Endothelial cell of umbilical vein (primary cell): Measurements from ENCODE around the gene ARHGAP15. TPM values are rescaled to one million over a fixed set of nuclear protein-coding genes. Genes with fewer than 3 reads are reported as not detected.

ENCODE experiments used
- BruUV-seq: library from RNA; stranded (reverse); fragments of 400-500 nt; replicated peaks from 2 replicates; lab custom pipeline; 2021; lab: Mats Ljungman, UMichigan
- CTCF ChIA-PET: fragments of 300-600, 350-600 bp; sonication (Branson Sonifier 250); formaldehyde crosslinking; loops from one replicate; lab custom pipeline; 2021; ENCODE audit warnings: antibody characterized with exemption, inconsistent platforms; lab: Charles Lee
- POLR2A ChIA-PET: fragments of 300-600, 350-600 bp; sonication (Branson Sonifier 250); formaldehyde crosslinking; loops from one replicate; lab custom pipeline; 2021; ENCODE audit warnings: antibody characterized with exemption, inconsistent platforms; lab: Charles Lee
- DNase-seq: peaks from one replicate; pipeline ENCODE4 v3.0.0-alpha.2; 2011; ENCODE audit warnings: low read depth, low spot score
- FAIRE-seq: peaks from 2 replicates; lab custom pipeline; 2011; peaks lifted over from hg19 to GRCh38; lab: Jason Lieb, UNC
- H2AFZ ChIP-seq: 2 replicates; pipeline ENCODE4 v1.6.0; 2012; ENCODE audit warnings: low read depth, low read length, control low read depth, inconsistent platforms
- H3K27ac ChIP-seq: 2 replicates; pipeline ENCODE4 v1.5.1; 2011; ENCODE audit warnings: low read depth, mild to moderate bottlenecking, control low read depth, low read length, moderate library complexity; ENCODE audit not compliant: insufficient read depth
- H3K27me3 ChIP-seq, 2 experiments: 2 replicates each; pipeline versions ENCODE4 v1.6.0 to v1.6.1; 2011; ENCODE audit warnings: low read length in 2 of 2, mixed read lengths in 1 of 2; ENCODE audit not compliant: control insufficient read depth in 2 of 2, insufficient read depth in 2 of 2
- H3K36me3 ChIP-seq, 2 experiments: 2 replicates in 1 of 2; 3 replicates in 1 of 2; pipeline ENCODE4 v1.5.1; 2011; ENCODE audit warnings: low read length in 2 of 2, mild to moderate bottlenecking in 1 of 2, moderate library complexity in 1 of 2; ENCODE audit not compliant: control insufficient read depth in 2 of 2, insufficient read depth in 2 of 2; ENCODE audit errors: extremely low read depth in 1 of 2
- H3K4me1 ChIP-seq: 3 replicates; pipeline ENCODE4 v1.5.1; 2011; ENCODE audit warnings: mild to moderate bottlenecking, low read length; ENCODE audit not compliant: control insufficient read depth, insufficient read depth; ENCODE audit errors: extremely low read depth
- H3K4me2 ChIP-seq: 2 replicates; pipeline ENCODE4 v1.6.1; 2011; ENCODE audit warnings: low read length, control low read depth, mixed read lengths; ENCODE audit not compliant: insufficient read depth
- H3K4me3 ChIP-seq, 3 experiments: fragments of 200-600 bp in 1 of 3; sonication (generic), shearing (Covaris generic) in 1 of 3; replicated peaks in 1 of 3; 2 replicates each; pipeline ENCODE4 v1.5.1; 2011 to 2016; ENCODE audit warnings: control low read depth in 3 of 3, low read length in 3 of 3, mild to moderate bottlenecking in 2 of 3, inconsistent platforms in 1 of 3, low read depth in 1 of 3, moderate library complexity in 1 of 3; ENCODE audit not compliant: insufficient read depth in 1 of 3
- H3K79me2 ChIP-seq: 2 replicates; pipeline ENCODE4 v1.6.0; 2012; ENCODE audit warnings: low read length, inconsistent platforms; ENCODE audit not compliant: control insufficient read depth, insufficient read depth
- H3K9ac ChIP-seq: replicated peaks from 2 replicates; pipeline ENCODE3; 2011; ENCODE audit warnings: low read length, control low read depth; ENCODE audit not compliant: insufficient read depth; ENCODE audit errors: extremely low read depth
- H3K9me1 ChIP-seq: replicated peaks from 3 replicates; pipeline ENCODE4 v1.6.0; 2011; ENCODE audit warnings: mild to moderate bottlenecking, low read length; ENCODE audit not compliant: control insufficient read depth, insufficient read depth; ENCODE audit errors: extremely low read depth
- H3K9me3 ChIP-seq: replicated peaks from 2 replicates; pipeline ENCODE4 v1.5.1; 2012; ENCODE audit warnings: low read length, inconsistent platforms; ENCODE audit not compliant: control insufficient read depth, insufficient read depth
- H4K20me1 ChIP-seq: replicated peaks from 2 replicates; pipeline ENCODE3; 2011; ENCODE audit warnings: mild to moderate bottlenecking, low read length; ENCODE audit not compliant: control insufficient read depth, insufficient read depth; ENCODE audit errors: extremely low read depth
- EZH2 ChIP-seq: IDR thresholded peaks from 2 replicates; pipeline ENCODE4 v1.6.1; 2012; ENCODE audit warnings: borderline replicate concordance, low read depth, mild to moderate bottlenecking, moderate library complexity, low read length, inconsistent platforms; ENCODE audit not compliant: severe bottlenecking
- FOS ChIP-seq: IDR thresholded peaks from 2 replicates; pipeline ENCODE4 v1.6.1; 2011; ENCODE audit warnings: mild to moderate bottlenecking, low read length, moderate library complexity, borderline replicate concordance; ENCODE audit not compliant: insufficient read depth
- GATA2 ChIP-seq: IDR thresholded peaks from 2 replicates; pipeline ENCODE4 v1.7.0; 2011; ENCODE audit warnings: low read depth, mild to moderate bottlenecking, moderate library complexity, mixed read lengths, low read length; ENCODE audit not compliant: insufficient read length, insufficient read depth
- JUN ChIP-seq: IDR thresholded peaks from 2 replicates; pipeline ENCODE4 v1.6.1; 2011; ENCODE audit warnings: borderline replicate concordance, low read depth; ENCODE audit not compliant: insufficient read length, insufficient read depth
- MYC ChIP-seq: IDR thresholded peaks from one replicate; pipeline ENCODE4 v1.6.1; 2011; ENCODE audit warnings: mild to moderate bottlenecking, low read depth, low read length
- POLR2A ChIP-seq: IDR thresholded peaks from 2 replicates; pipeline ENCODE4 v1.6.1; 2012; ENCODE audit warnings: low read depth, mild to moderate bottlenecking, control low read depth, low read length
- POLR2AphosphoS5 ChIP-seq: IDR thresholded peaks from 2 replicates; pipeline ENCODE4 v1.6.1; 2012; ENCODE audit warnings: low read depth, mild to moderate bottlenecking, control low read depth, low read length, moderate library complexity; ENCODE audit not compliant: insufficient read depth
- dilution Hi-C: fragments of 300-500 bp; cut with MboI; formaldehyde crosslinking; loops from one replicate; pipeline ENCODE4 v1.15.0; 2019; ENCODE audit warnings: low sequenced_read_pairs; ENCODE audit not compliant: extremely low pct_ligation_motif_present
- intact Hi-C: fragments of 100-400 bp; cut with micrococcal nuclease; formaldehyde crosslinking; loops from one replicate; pipeline ENCODE4 v1.10.0; 2022
- polyA plus RNA-seq, 4 experiments: library from polyadenylated mRNA; depleted of rRNA in 3 of 4; stranded (reverse) in 3 of 4; unstranded in 1 of 4; fragments of >200 nt; gene quantifications; 2 replicates each; pipeline versions ENCODE4 v1.2.1 to v1.2.3, GENCODE V29; 2011 to 2012; ENCODE audit warnings: missing spikeins in 1 of 4
- total RNA-seq: library from RNA; stranded (reverse); gene quantifications from 2 replicates; pipeline ENCODE4 v1.2.3, GENCODE V29; 2021
- TF ChIP-seq, protein P1 (sequence below), 2 donors: IDR thresholded peaks; 1 replicate in 1 of 2; 2 replicates in 1 of 2; pipeline ENCODE4 v1.5.1; 2011; ENCODE audit warnings: low read length in 2 of 2, mild to moderate bottlenecking in 2 of 2, moderate library complexity in 2 of 2, control low read depth in 1 of 2, inconsistent platforms in 1 of 2, low read depth in 1 of 2; ENCODE audit not compliant: insufficient read depth in 1 of 2; ENCODE audit errors: extremely low read depth in 1 of 2
- TF ChIP-seq, protein P2 (sequence below): IDR thresholded peaks from 2 replicates; pipeline ENCODE4 v1.6.1; 2011; ENCODE audit not compliant: insufficient read depth, insufficient read length

The ARHGAP15 gene
- total and polyA plus RNA-seq, 2 donors (not counting 3 experiments of a cell fraction or from before 2014, with no cell fraction given) = not detected

DNA sequence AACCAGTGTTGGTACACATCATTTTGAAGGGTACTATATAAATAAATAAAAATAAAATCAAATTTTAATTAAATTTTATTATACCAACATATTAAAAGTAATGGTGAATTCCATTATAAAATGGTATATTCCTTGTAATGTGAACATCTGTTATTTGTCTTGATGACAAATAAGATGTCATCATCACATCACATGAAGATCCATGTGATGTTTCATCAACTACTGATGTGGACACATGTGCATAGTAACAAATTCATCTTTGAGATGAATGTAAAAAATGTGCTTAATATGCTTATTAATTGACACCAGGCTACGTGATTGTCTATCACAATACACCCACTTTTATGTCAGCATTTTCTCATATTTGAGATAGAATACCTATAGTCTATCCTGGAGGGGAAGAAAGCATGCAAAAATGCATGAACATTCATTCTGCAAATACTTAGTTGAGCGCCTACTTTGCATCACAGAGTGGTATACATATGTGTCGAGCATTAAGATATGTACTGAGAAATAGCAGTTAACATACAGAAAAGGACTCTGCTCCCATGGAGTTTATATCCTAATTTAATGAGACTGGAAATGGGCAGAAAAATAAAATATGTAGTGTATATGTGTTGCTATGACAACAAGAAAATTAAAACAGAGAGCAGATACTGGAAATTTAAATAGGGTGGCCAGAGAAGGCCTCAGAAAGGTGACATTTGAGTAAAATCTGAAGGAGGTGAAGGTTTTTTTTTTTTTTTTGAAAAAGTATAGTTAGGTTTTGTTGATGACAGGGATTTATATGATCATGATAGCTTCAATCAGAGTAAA lies 281.1 kb downstream of the ARHGAP15 start:
- TF ChIP-seq, protein P1, sequence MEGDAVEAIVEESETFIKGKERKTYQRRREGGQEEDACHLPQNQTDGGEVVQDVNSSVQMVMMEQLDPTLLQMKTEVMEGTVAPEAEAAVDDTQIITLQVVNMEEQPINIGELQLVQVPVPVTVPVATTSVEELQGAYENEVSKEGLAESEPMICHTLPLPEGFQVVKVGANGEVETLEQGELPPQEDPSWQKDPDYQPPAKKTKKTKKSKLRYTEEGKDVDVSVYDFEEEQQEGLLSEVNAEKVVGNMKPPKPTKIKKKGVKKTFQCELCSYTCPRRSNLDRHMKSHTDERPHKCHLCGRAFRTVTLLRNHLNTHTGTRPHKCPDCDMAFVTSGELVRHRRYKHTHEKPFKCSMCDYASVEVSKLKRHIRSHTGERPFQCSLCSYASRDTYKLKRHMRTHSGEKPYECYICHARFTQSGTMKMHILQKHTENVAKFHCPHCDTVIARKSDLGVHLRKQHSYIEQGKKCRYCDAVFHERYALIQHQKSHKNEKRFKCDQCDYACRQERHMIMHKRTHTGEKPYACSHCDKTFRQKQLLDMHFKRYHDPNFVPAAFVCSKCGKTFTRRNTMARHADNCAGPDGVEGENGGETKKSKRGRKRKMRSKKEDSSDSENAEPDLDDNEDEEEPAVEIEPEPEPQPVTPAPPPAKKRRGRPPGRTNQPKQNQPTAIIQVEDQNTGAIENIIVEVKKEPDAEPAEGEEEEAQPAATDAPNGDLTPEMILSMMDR (IDR thresholded peaks at IDR 0.05; ENCODE audit: extremely low read depth in 1 of 2, insufficient read depth in 1 of 2, low read depth in 1 of 2, low read length in 2 of 2) = no peak
- TF ChIP-seq POLR2A (no peak), EZH2 (no peak), JUN (no peak), POLR2AphosphoS5 (no peak), GATA2 (no peak), MYC (no peak), FOS (no peak)
- TF ChIP-seq, protein P2, sequence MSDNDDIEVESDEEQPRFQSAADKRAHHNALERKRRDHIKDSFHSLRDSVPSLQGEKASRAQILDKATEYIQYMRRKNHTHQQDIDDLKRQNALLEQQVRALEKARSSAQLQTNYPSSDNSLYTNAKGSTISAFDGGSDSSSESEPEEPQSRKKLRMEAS = no peak
- intact Hi-C loops (no loop called here), dilution Hi-C loops (no loop called here)
- no peak for FAIRE-seq
- Histone ChIP-seq H3K27me3 (no peaks in the 10 kb centered on the region), H3K4me3 (no peak overlapping the region), H3K4me1 (no peaks in the 10 kb centered on the region), H4K20me1 (no peaks in the 10 kb centered on the region), H3K9me3 (no peaks in the 10 kb centered on the region), H3K9me1 (no peaks in the 10 kb centered on the region), H3K36me3 (no peaks in the 10 kb centered on the region), H3K9ac (no peak overlapping the region), H3K4me2 (no peak overlapping the region), H3K27ac (no peak overlapping the region), H2AFZ (no peak overlapping the region), H3K79me2 (no peaks in the 10 kb centered on the region)
- CTCF ChIA-PET = no interaction called here
- DNase-seq = no peak
- BruUV-seq = no TSS peak
- POLR2A ChIA-PET = no interaction called here
